Transverse colon (tissue), 4 donors: ENCODE results near the gene DGKD. TPM values are rescaled to one million over a fixed set of nuclear protein-coding genes. Genes with fewer than 3 reads are reported as not detected.

Experiments
- DNase-seq: peaks from one replicate; pipeline ENCODE4 v3.0.0-alpha.2; 2019
- H3K27ac ChIP-seq, 4 donors: fragments of 200-600 bp; sonication (generic); 2 replicates each; pipeline ENCODE4 v1.5.1; 2016 to 2018; ENCODE audit warnings: inconsistent platforms in 4 of 4
- H3K27me3 ChIP-seq: fragments of 200-600 bp; sonication (generic); 2 replicates; pipeline ENCODE4 v1.5.1; 2017; ENCODE audit warnings: inconsistent platforms
- H3K36me3 ChIP-seq, 4 donors: fragments of 200-600 bp; sonication (generic); 2 replicates each; pipeline ENCODE4 v1.5.1; 2017 to 2019; ENCODE audit warnings: inconsistent platforms in 4 of 4
- H3K4me1 ChIP-seq, 4 donors: fragments of 200-600 bp; sonication (generic); 2 replicates each; pipeline ENCODE4 v1.5.1; 2017 to 2020; ENCODE audit warnings: inconsistent platforms in 4 of 4
- H3K4me3 ChIP-seq, 4 donors: fragments of 200-600 bp; sonication (generic); 1 replicate in 1 of 4; 2 replicates in 3 of 4; pipeline versions ENCODE4 v1.5.1 to v1.6.1; 2017 to 2019; ENCODE audit warnings: inconsistent platforms in 4 of 4
- H3K9me3 ChIP-seq, 2 donors: fragments of 200-600 bp; sonication (generic); 2 replicates each; pipeline ENCODE4 v1.5.1; 2017 to 2019; ENCODE audit warnings: inconsistent platforms in 2 of 2
- CTCF ChIP-seq, 5 experiments: fragments of 200-600 bp in 3 of 5; fragments of 450-650 bp in 2 of 5; sonication (generic) in 3 of 5; IDR thresholded peaks; 1 replicate in 2 of 5; 2 replicates in 3 of 5; pipeline ENCODE4 v1.5.1; 2016 to 2017; ENCODE audit warnings: antibody characterized with exemption in 5 of 5, inconsistent platforms in 3 of 5, mild to moderate bottlenecking in 2 of 5, moderate library complexity in 1 of 5
- EP300 ChIP-seq: sonication (generic); formaldehyde crosslinking; IDR thresholded peaks from one replicate; pipeline ENCODE4 v1.6.1; 2017; ENCODE audit warnings: antibody characterized with exemption, low read depth
- POLR2A ChIP-seq: fragments of 450-650 bp; IDR thresholded peaks from one replicate; pipeline ENCODE4 v1.6.1; 2016; ENCODE audit warnings: antibody characterized with exemption, mild to moderate bottlenecking, moderate library complexity
- POLR2AphosphoS5 ChIP-seq, 3 donors: sonication (generic); formaldehyde crosslinking; IDR thresholded peaks; one replicate each; pipeline ENCODE4 v1.6.1; 2016; ENCODE audit warnings: antibody characterized with exemption in 3 of 3
- WGBS, 2 donors: methylation state at CpG; one replicate each; pipeline ENCODE4 v1.1.5; 2018; ENCODE audit warnings: low coverage in 1 of 2; 5-methylcytosine and 5-hydroxymethylcytosine counted together
- in situ Hi-C, 4 donors: fragments of 200-750 bp; cut with MboI; loops; one replicate each; pipeline versions ENCODE4 v1.15.0 to v1.15.1; 2017; ENCODE audit warnings: low sequenced_read_pairs in 3 of 4, low pct_ligation_motif_present in 1 of 4, low pct_unique_long_range_greater_than_20kb in 1 of 4
- intact Hi-C: fragments of 100-400 bp; cut with DNase I; formaldehyde crosslinking; loops from one replicate; pipeline ENCODE4 v1.15.1; 2023; ENCODE audit warnings: low total_unique reads
- total RNA-seq, 4 donors: library from RNA; depleted of rRNA; stranded (reverse); fragments of >200 nt; gene quantifications; one replicate each; pipeline ENCODE4 v1.1.0, GENCODE V29; 2016

The DGKD gene
- total RNA-seq, 4 donors from 2014 or later, result 55.7 to 166 (median 91.5) TPM

- Histone ChIP-seq H3K27me3 (no peaks in the 10 kb centered on the region), H3K4me1 (peaks cover 0 to 5% (median 0%) of the 10 kb centered on the region in 4 donors), H3K36me3 (peaks cover 0 to 61% (median 29%) of the 10 kb centered on the region in 4 donors), H3K9me3 (no peaks in the 10 kb centered on the region), H3K4me3 (no peak overlapping the region), H3K27ac (peak overlapping the region in 3 of 4 donors; percentile 12 to 47 (median 35))
- TF ChIP-seq EP300 (no peak), CTCF (IDR thresholded peaks at IDR 0.05) (no peak), POLR2AphosphoS5 (IDR thresholded peaks at IDR 0.05) (peak in 1 of 3 donors; percentile 49), POLR2A (no peak)
- in situ Hi-C loops, result loop anchor here in 2 of 4 donors (25.0 kb wide), 2 partner anchors 259 to 384 kb away; partner anchors contain the start of genes UGT1A4 (in 1 of the 2) and UGT1A5 (in 1 of the 2)
- DNase-seq, result no peak
- WGBS, 2 donors, result 85 to 87% methylated on average over 3 to 10 of the region's 10 CpGs
- intact Hi-C loops, result loop anchor here (10.0 kb wide), 1 partner anchor 179 kb away; no protein-coding TSS in a partner anchor
Measured at GRCh38 chr2:233453111-233453915, 99.0 kb downstream of the DGKD start.

DNA sequence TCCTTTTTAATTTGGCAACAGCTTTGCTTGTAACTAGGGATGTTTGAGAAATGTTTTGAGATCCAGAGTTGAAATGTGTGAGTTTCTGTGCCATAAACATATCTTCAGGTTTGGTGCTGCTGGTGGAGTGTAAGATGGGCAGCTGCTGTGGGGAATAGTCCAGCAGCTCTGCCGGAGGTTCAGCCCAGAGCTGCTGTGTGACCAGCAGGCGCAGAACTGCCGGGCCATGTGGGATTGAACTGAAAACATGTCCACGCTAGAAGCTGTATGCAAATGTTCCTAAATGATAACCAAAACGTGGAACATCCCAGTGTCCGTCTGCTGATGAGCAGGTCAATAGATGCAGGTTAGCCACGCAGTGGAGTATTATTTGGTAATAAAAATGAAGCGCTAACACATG is 99.6 kb downstream of the DGKD start:
- in situ Hi-C loops, result loop anchor here in 2 of 4 donors (25.0 kb wide), 2 partner anchors 258 to 383 kb away; partner anchors contain the start of genes UGT1A4 (in 1 of the 2) and UGT1A5 (in 1 of the 2)

GRCh38 chr2:233455006-233455405 is 100.7 kb downstream of the DGKD start:
- WGBS, 2 donors, result 81 to 95% methylated on average over 3 to 11 of the region's 11 CpGs
- peaks cover 0 to 52% (median 25%) of the 10 kb centered on the region in 4 donors for H3K36me3 ChIP-seq

More for the DNA sequence above, 99.6 kb downstream of the DGKD start:
- 93 to 97% methylated on average over 3 to 8 of the region's 8 CpGs for WGBS, 2 donors
- no peaks in the 10 kb centered on the region for H3K27me3 ChIP-seq
- peak overlapping the region in 1 of 4 donors; percentile 22 for H3K27ac ChIP-seq
- H3K4me3 ChIP-seq, result no peak overlapping the region
- no peaks in the 10 kb centered on the region for H3K9me3 ChIP-seq
- no peak for DNase-seq
- intact Hi-C loops, result loop anchor here (10.0 kb wide), 1 partner anchor 179 kb away; no protein-coding TSS in a partner anchor
- no peaks in the 10 kb centered on the region for H3K4me1 ChIP-seq
- TF ChIP-seq POLR2A, result no peak
- TF ChIP-seq CTCF (IDR thresholded peaks at IDR 0.05), result no peak
- no peak for TF ChIP-seq EP300
- TF ChIP-seq POLR2AphosphoS5 (IDR thresholded peaks at IDR 0.05), result no peak
- H3K36me3 ChIP-seq, result peaks cover 0 to 61% (median 29%) of the 10 kb centered on the region in 4 donors

More at GRCh38 chr2:233455006-233455405, 100.7 kb downstream of the DGKD start:
- Histone ChIP-seq H3K4me3 (no peak overlapping the region), H3K9me3 (no peaks in the 10 kb centered on the region), H3K27ac (no peak overlapping the region), H3K4me1 (peaks cover 0 to under 1% (median under 1%) of the 10 kb centered on the region in 4 donors), H3K27me3 (no peaks in the 10 kb centered on the region)
- no peak for DNase-seq
- in situ Hi-C loops (loop anchor here in 2 of 4 donors (25.0 kb wide), 2 partner anchors 257 to 382 kb away; partner anchors contain the start of genes UGT1A4 (in 1 of the 2) and UGT1A5 (in 1 of the 2)), intact Hi-C loops (loop anchor here (10.0 kb wide), 1 partner anchor 180 kb away; no protein-coding TSS in a partner anchor)
- TF ChIP-seq POLR2A (no peak), EP300 (no peak), CTCF (IDR thresholded peaks at IDR 0.05) (no peak), POLR2AphosphoS5 (IDR thresholded peaks at IDR 0.05) (no peak)
